Subcutaneous adipose tissue (tissue), 4 donors: ENCODE data around the gene PLA2G1B. TPM values are rescaled to one million over a fixed set of nuclear protein-coding genes. Genes with fewer than 3 reads are reported as not detected.

Source experiments
- CTCF ChIP-seq: fragments of 450-650 bp; IDR thresholded peaks from one replicate; pipeline ENCODE4 v1.5.1; 2016; ENCODE audit warnings: low read depth, mild to moderate bottlenecking, control low read depth, antibody characterized with exemption, moderate library complexity
- total RNA-seq, 4 donors: library from RNA; depleted of rRNA; stranded (reverse); fragments of >200 nt; gene quantifications; one replicate each; pipeline ENCODE4 v1.1.0, GENCODE V29; 2016

The PLA2G1B gene
- total RNA-seq, 4 donors from 2014 or later, result not detected

- no peak for TF ChIP-seq CTCF
Measured at GRCh38 chr12:120292411-120292660, 35.2 kb downstream of the PLA2G1B start.

GRCh38 chr12:120290609-120291305 lies 36.8 kb downstream of the PLA2G1B start:
- no peak for TF ChIP-seq CTCF

- no peak for TF ChIP-seq CTCF
Measured at GRCh38 chr12:120287491-120287890, 40.1 kb downstream of the PLA2G1B start.

- no peak for TF ChIP-seq CTCF
Measured at GRCh38 chr12:120286768-120287490, 40.6 kb downstream of the PLA2G1B start.

GRCh38 chr12:120284381-120284780 lies 43.2 kb downstream of the PLA2G1B start:
- TF ChIP-seq CTCF, result no peak

GRCh38 chr12:120283318-120283717 lies 44.3 kb downstream of the PLA2G1B start:
- TF ChIP-seq CTCF, result no peak

- no peak for TF ChIP-seq CTCF
Measured at GRCh38 chr12:120278137-120279069, 49.2 kb downstream of the PLA2G1B start.
